A549 (cell line): ENCODE data around the gene MPRIP. TPM values are rescaled to one million over a fixed set of nuclear protein-coding genes. Genes with fewer than 3 reads are reported as not detected.

ENCODE experiments used
- ATAC-seq, 2 experiments: fragments of 200-7000 bp in 1 of 2; fragments of >200 bp in 1 of 2; cut with Nextera tagmentation in 1 of 2; cut with Tn5 transposase in 1 of 2; 3 replicates each; pipeline versions ENCODE4 v1.8.0 to v1.9.1; 2018 to 2020; ENCODE audit warnings: mild to moderate bottlenecking in 1 of 2, moderate library complexity in 1 of 2
- CTCF ChIA-PET: fragments of 300-600 bp; sonication (Branson Sonifier 250); formaldehyde crosslinking; extraction: SDS; loops from one replicate; lab custom pipeline; 2021; ENCODE audit warnings: antibody characterized with exemption, inconsistent platforms; lab: Yijun Ruan, JAX
- POLR2A ChIA-PET: fragments of 350-600 bp; formaldehyde crosslinking; extraction: SDS; loops from one replicate; lab custom pipeline; 2021; ENCODE audit warnings: antibody characterized with exemption, inconsistent platforms; lab: Yijun Ruan, JAX
- DNase-seq, 2 experiments: peaks; one replicate each; pipeline versions ENCODE4 v3.0.0 to v3.0.0-alpha.2; 2011 to 2016; ENCODE audit warnings: low read depth in 1 of 2, low spot score in 1 of 2
- FAIRE-seq: peaks from 2 replicates; lab custom pipeline; 2011; peaks lifted over from hg19 to GRCh38; lab: Jason Lieb, UNC
- H3K27ac ChIP-seq, 2 experiments: fragments of >200 bp; sonication (Bioruptor Twin); formaldehyde crosslinking; 3 replicates each; pipeline ENCODE4 v1.5.1; 2016 to 2017
- H3K4me1 ChIP-seq: fragments of >200 bp; sonication (Bioruptor Twin); formaldehyde crosslinking; 3 replicates; pipeline ENCODE4 v1.6.1; 2016
- H3K4me2 ChIP-seq: fragments of >200 bp; sonication (Bioruptor Twin); formaldehyde crosslinking; 3 replicates; pipeline ENCODE4 v1.6.1; 2016
- H3K4me3 ChIP-seq: fragments of >200 bp; sonication (Bioruptor Twin); formaldehyde crosslinking; 3 replicates; pipeline ENCODE4 v1.5.1; 2016
- H3K9me3 ChIP-seq: fragments of >200 bp; sonication (Bioruptor Twin); formaldehyde crosslinking; 3 replicates; pipeline ENCODE4 v1.6.1; 2016
- CBX2 ChIP-seq: fragments of 200-600 bp; sonication (generic); IDR thresholded peaks from 2 replicates; pipeline ENCODE4 v1.6.1; 2016; ENCODE audit warnings: low read depth, mild to moderate bottlenecking, borderline replicate concordance
- CBX8 ChIP-seq: fragments of 200-600 bp; sonication (generic); IDR thresholded peaks from 2 replicates; pipeline ENCODE4 v1.6.1; 2016
- ESRRA ChIP-seq: fragments of 150-350 bp; IDR thresholded peaks from 2 replicates; pipeline ENCODE4 v1.6.1; 2014; ENCODE audit warnings: mild to moderate bottlenecking, low read length, borderline replicate concordance
- FOSB ChIP-seq: fragments of 250-450 bp; sonication (Bioruptor Pico); IDR thresholded peaks from 2 replicates; pipeline ENCODE4 v1.5.0; 2020; ENCODE audit warnings: mild to moderate bottlenecking, moderate library complexity
- FOSL2 ChIP-seq, 2 experiments: fragments of 450-650 bp in 1 of 2; fragments of >200 bp in 1 of 2; sonication (Bioruptor Twin) in 1 of 2; formaldehyde crosslinking; IDR thresholded peaks; 2 replicates each; pipeline versions ENCODE4 v1.5.0 to v1.6.1; 2016 to 2020; ENCODE audit warnings: mild to moderate bottlenecking in 1 of 2, moderate library complexity in 1 of 2
- GATA3 ChIP-seq: IDR thresholded peaks from 2 replicates; pipeline ENCODE4 v1.6.1; 2012; ENCODE audit warnings: borderline replicate concordance
- HEYL ChIP-seq: fragments of 250-450 bp; sonication (Bioruptor Pico); IDR thresholded peaks from 2 replicates; pipeline ENCODE4 v1.8.0; 2021; ENCODE audit warnings: mild to moderate bottlenecking, moderate library complexity
- HOXB5 ChIP-seq: fragments of 250-450 bp; sonication (Bioruptor Pico); IDR thresholded peaks from 2 replicates; pipeline ENCODE4 v1.5.0; 2020; ENCODE audit warnings: mild to moderate bottlenecking, moderate library complexity
- MAFK ChIP-seq: fragments of 450-650 bp; IDR thresholded peaks from 2 replicates; pipeline ENCODE4 v1.6.1; 2014; ENCODE audit not compliant: partially characterized antibody
- MYC ChIP-seq: IDR thresholded peaks from 2 replicates; pipeline ENCODE4 v1.6.1; 2012; ENCODE audit warnings: mild to moderate bottlenecking, inconsistent platforms, low read length, improper control_type of control experiment, borderline replicate concordance
- NR3C1 ChIP-seq: fragments of >200 bp; sonication (Bioruptor Twin); formaldehyde crosslinking; IDR thresholded peaks from 3 replicates; pipeline ENCODE4 v1.6.1; 2017
- RAD21 ChIP-seq, 2 experiments: fragments of >200 bp in 1 of 2; sonication (Bioruptor Twin) in 1 of 2; formaldehyde crosslinking in 1 of 2; IDR thresholded peaks in 1 of 2; conservative IDR thresholded peaks in 1 of 2; 2 replicates in 1 of 2; 3 replicates in 1 of 2; pipeline ENCODE4 v1.6.1; 2012 to 2018; ENCODE audit warnings: inconsistent platforms in 1 of 2
- RARB ChIP-seq: fragments of 250-450 bp; sonication (Bioruptor Pico); IDR thresholded peaks from 2 replicates; pipeline ENCODE4 v1.8.0; 2021; ENCODE audit warnings: mild to moderate bottlenecking, moderate library complexity
- RCOR1 ChIP-seq: fragments of 150-350 bp; IDR thresholded peaks from 2 replicates; pipeline ENCODE4 v1.6.1; 2014; ENCODE audit warnings: antibody characterized with exemption, low read length, low read depth
- RFX5 ChIP-seq: fragments of 450-650 bp; IDR thresholded peaks from 2 replicates; pipeline ENCODE4 v1.7.1; 2014; ENCODE audit warnings: antibody characterized with exemption, mild to moderate bottlenecking, moderate library complexity
- SMC3 ChIP-seq: fragments of >200 bp; sonication (Bioruptor Twin); formaldehyde crosslinking; IDR thresholded peaks from 3 replicates; pipeline ENCODE4 v1.6.1; 2018; ENCODE audit warnings: inconsistent platforms
- TFCP2L1 ChIP-seq: fragments of 250-450 bp; sonication (Bioruptor Pico); IDR thresholded peaks from 2 replicates; pipeline ENCODE4 v1.5.0; 2021; ENCODE audit warnings: mild to moderate bottlenecking
- TP53 ChIP-seq: fragments of 250-450 bp; sonication (Bioruptor Pico); IDR thresholded peaks from 2 replicates; pipeline ENCODE4 v1.5.0; 2021; ENCODE audit warnings: mild to moderate bottlenecking, moderate library complexity
- ZNF302 ChIP-seq: fragments of 250-450 bp; sonication (Bioruptor Pico); IDR thresholded peaks from 2 replicates; pipeline ENCODE4 v1.9.0; 2021; ENCODE audit warnings: inconsistent platforms, mild to moderate bottlenecking, moderate library complexity
- WGBS: methylation state at CpG from one replicate; pipeline ENCODE4 v1.1.6; 2017; ENCODE audit errors: missing lambda C conversion rate; 5-methylcytosine and 5-hydroxymethylcytosine counted together
- polyA plus RNA-seq, 4 experiments: library from polyadenylated mRNA; depleted of rRNA in 3 of 4; stranded (reverse); fragments of >200 nt; fragmentation: RNase III in 1 of 4; extraction: RNeasy Plus Mini Kit Qiagen cat#74134 plus additional on column Dnase treatment in 1 of 4; gene quantifications; 2 replicates in 3 of 4; 3 replicates in 1 of 4; pipeline ENCODE4 v1.2.3, GENCODE V29; 2011 to 2017
- TF ChIP-seq, protein P1 (sequence below): fragments of 250-450 bp; sonication (Bioruptor Pico); IDR thresholded peaks from 2 replicates; pipeline ENCODE4 v1.5.0; 2020; ENCODE audit warnings: low read depth, mild to moderate bottlenecking, moderate library complexity

Gene MPRIP
- polyA plus RNA-seq, 2 of the 4 experiments (the other 2 are of a cell fraction): 147 to 228 TPM

- H3K4me1 ChIP-seq: peaks cover 28% of the 10 kb centered on the region
- TF ChIP-seq GATA3 (no peak), MYC (no peak), RCOR1 (no peak), NR3C1 (no peak), CBX2 (no peak), RARB (CRISPR knock-in tag) (no peak), SMC3 (no peak), ESRRA (no peak), HEYL (CRISPR knock-in tag) (no peak), RFX5 (no peak), HOXB5 (CRISPR knock-in tag) (no peak), CBX8 (no peak), TFCP2L1 (no peak), FOSB (CRISPR knock-in tag) (no peak), ZNF302 (no peak)
- TF ChIP-seq, all 56 proteins: peak for 0
- FAIRE-seq (no peak), ATAC-seq (no peak), DNase-seq (no peak)
- Histone ChIP-seq H3K27ac (no peak overlapping the region), H3K9me3 (no peaks in the 10 kb centered on the region), H3K4me2 (no peak overlapping the region), H3K4me3 (no peak overlapping the region)
- POLR2A ChIA-PET: no interaction called here
- 93% methylated on average over 29 of the region's 30 CpGs for WGBS
- CTCF ChIA-PET: interaction anchor here (0.6 to 1.5 kb wide), 7 partner anchors 8 to 146 kb away, joined by 3 to 6 read pairs (median 3); no protein-coding TSS in a partner anchor
These were observed 95.7 kb downstream of the MPRIP start for GRCh38 chr17:17137731-17138585.

DNA sequence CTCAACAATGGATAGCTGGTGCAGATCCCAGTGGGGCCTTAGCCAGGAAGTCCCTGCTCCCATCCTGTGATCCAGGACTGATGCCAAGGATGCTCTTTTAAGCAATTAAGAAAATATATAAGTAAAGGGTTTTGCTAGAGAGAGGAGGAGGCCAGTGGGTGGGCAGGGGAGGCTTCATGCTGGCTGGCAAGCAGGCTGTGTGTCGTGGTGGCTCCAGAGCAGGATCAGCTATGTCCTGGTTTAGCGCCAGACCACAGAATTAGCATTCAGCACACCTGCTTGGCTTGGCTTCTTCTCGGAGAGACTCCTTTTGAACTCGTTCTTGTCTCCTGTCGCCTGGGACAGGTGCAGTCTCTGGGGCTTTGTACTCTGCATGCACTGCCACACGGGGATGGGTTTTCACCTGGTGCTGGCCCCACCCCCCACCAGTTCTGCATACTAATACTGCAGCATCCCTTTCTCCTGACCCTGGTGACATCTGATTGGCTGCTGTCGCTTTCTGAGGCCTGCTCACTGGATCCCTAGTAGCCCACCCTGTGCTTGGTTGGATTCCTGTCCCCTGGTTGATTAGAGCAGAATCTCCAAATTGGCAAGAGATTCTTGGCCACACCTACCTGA is 97.8 kb downstream of the MPRIP start:
- ATAC-seq (no peak), DNase-seq (no peak), FAIRE-seq (no peak)
- H3K27ac ChIP-seq: peak overlapping the region in 1 of 2 experiments; percentile 63; a peak in 3 of 6 replicates
- WGBS: 88% methylated on average over 7 of the region's 7 CpGs
- H3K4me2 ChIP-seq: 0 out of 3 replicates have a peak overlapping the region, but pooled peaks have one; percentile 10
- ChIA-PET POLR2A (no interaction called here), CTCF (interaction anchor here (2.4 to 7.6 kb wide), 6 partner anchors 10 to 177 kb away, joined by 6 to 112 read pairs (median 33); no protein-coding TSS in a partner anchor)
- H3K4me3 ChIP-seq: no peak overlapping the region
- no peaks in the 10 kb centered on the region for H3K9me3 ChIP-seq
- TF ChIP-seq RFX5 (no peak), RAD21 (conservative IDR thresholded peaks at IDR 0.05 in 1 of 2, IDR thresholded peaks at IDR 0.05 in 1 of 2) (no peak), TP53 (CRISPR knock-in tag) (no peak)
- TF ChIP-seq, all 56 proteins: peak for 0
- peaks cover 28% of the 10 kb centered on the region for H3K4me1 ChIP-seq

- no peak for TF ChIP-seq MAFK
- TF ChIP-seq, protein P1, sequence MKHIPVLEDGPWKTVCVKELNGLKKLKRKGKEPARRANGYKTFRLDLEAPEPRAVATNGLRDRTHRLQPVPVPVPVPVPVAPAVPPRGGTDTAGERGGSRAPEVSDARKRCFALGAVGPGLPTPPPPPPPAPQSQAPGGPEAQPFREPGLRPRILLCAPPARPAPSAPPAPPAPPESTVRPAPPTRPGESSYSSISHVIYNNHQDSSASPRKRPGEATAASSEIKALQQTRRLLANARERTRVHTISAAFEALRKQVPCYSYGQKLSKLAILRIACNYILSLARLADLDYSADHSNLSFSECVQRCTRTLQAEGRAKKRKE: no peak
- no peak for TF ChIP-seq FOSL2 (IDR thresholded peaks at IDR 0.05)
- TF ChIP-seq FOSL2 (CRISPR knock-in tag; IDR thresholded peaks at IDR 0.05): peak; percentile 52
- ChIA-PET POLR2A (no interaction called here), CTCF (interaction anchor here (0.9 to 7.6 kb wide), 18 partner anchors 9 to 305 kb away, joined by 3 to 112 read pairs (median 8); no protein-coding TSS in a partner anchor)
- peak overlapping the region; percentile 16 to 63; a peak in 4 of 6 replicates for H3K27ac ChIP-seq
- FAIRE-seq (no peak), ATAC-seq (peak; percentile 41 to 56), DNase-seq (peak; percentile 38 to 70)
- no peaks in the 10 kb centered on the region for H3K9me3 ChIP-seq
- 0 out of 3 replicates have a peak overlapping the region, but pooled peaks have one; percentile 10 for H3K4me2 ChIP-seq
- 50% methylated on average over 5 of the region's 5 CpGs for WGBS
- H3K4me3 ChIP-seq: no peak overlapping the region
- H3K4me1 ChIP-seq: peaks cover 28% of the 10 kb centered on the region
These were observed 98.3 kb downstream of the MPRIP start for GRCh38 chr17:17140590-17140980.
